OCI-LY7 (cell line): ENCODE measurements around the gene SCN3A.

Experiments used
- CTCF ChIP-seq: fragments of 200-600 bp; sonication (generic); conservative IDR thresholded peaks from 2 replicates; pipeline ENCODE4 v1.5.1; 2014; ENCODE audit warnings: mild to moderate bottlenecking, antibody characterized with exemption, low read length, moderate library complexity, mixed read lengths
- EZH2phosphoT487 ChIP-seq: fragments of 200-600 bp; sonication (generic); IDR thresholded peaks from 2 replicates; pipeline ENCODE4 v1.6.1; 2018; ENCODE audit warnings: low read depth, borderline replicate concordance, mild to moderate bottlenecking, mixed run types, antibody characterized with exemption, low read length, moderate library complexity, mixed read lengths

GRCh38 chr2:165126244-165126643 lies 77.6 kb downstream of the SCN3A start:
- TF ChIP-seq CTCF (no peak), EZH2phosphoT487 (no peak)
